ENCODE measurements around the gene CXorf38. TPM values are rescaled to one million over a fixed set of nuclear protein-coding genes. Genes with fewer than 3 reads are reported as not detected.
"Not testable (repeated sequence)": the region's sequence is repeated elsewhere in the genome, so short reads cannot be mapped to it uniquely, and the experiment has no call there.

CXorf38 gene
- total RNA-seq, 4 donors from 2014 or later = 3.6 to 29.1 (median 21.7) TPM

DNA sequence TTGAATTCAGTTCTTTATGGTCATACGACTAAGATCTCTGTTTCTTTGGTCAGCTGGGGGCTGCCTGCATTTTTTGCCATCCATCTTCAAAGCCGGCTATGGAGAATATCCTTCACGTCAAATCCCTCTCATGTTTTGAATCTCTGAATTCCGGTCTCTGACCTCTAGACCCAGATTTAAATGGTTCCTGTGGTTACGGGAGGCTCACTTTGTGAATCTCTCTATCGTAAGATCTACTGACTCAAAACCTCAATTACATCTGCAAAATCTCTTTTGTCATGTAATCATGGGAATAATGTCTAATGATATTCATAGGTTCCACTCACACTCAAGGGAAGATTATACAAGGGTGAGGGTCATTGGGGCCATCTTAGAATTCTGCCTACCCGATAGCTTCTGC lies 29.8 kb downstream of the CXorf38 start:
- Histone ChIP-seq H3K36me3 (no peaks in the 10 kb centered on the region), H3K9me3 (no peaks in the 10 kb centered on the region), H3K27me3 (peaks cover 0 to 6% of the 10 kb centered on the region in 2 donors), H3K4me1 (no peaks in the 10 kb centered on the region), H3K27ac (no peak overlapping the region), H3K4me3 (no peak overlapping the region)
- no peak for DNase-seq
- intact Hi-C loops (cut with DNase I; ENCODE audit: low total_unique reads) = no loop called here
- TF ChIP-seq POLR2A (IDR thresholded peaks at IDR 0.05) = no peak
- no peak for TF ChIP-seq CTCF (IDR thresholded peaks at IDR 0.05)

DNA sequence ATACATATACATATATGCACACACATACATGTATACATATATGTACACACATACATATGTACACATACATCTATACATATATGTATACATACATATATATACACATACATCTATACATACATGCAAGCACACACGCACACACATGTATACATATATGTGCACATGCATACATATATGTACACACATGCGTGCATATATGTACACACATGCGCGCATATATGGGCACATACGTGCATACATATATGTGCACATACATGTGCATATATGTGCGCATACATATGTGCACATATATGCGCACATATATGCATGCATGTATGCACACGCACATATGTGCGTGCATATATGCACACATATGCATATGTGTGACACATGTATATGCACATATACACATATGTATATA lies 31.4 kb downstream of the CXorf38 start:
- Histone ChIP-seq H3K9me3 (no peaks in the 10 kb centered on the region), H3K4me1 (no peaks in the 10 kb centered on the region), H3K27me3 (peaks cover 0 to 6% of the 10 kb centered on the region in 2 donors), H3K4me3 (no peak overlapping the region), H3K36me3 (no peaks in the 10 kb centered on the region), H3K27ac (no peak overlapping the region)
- TF ChIP-seq CTCF (IDR thresholded peaks at IDR 0.05) (no peak), POLR2A (IDR thresholded peaks at IDR 0.05) (no peak)
- intact Hi-C loops (cut with DNase I; ENCODE audit: low total_unique reads) = no loop called here
- DNase-seq = no peak

GRCh38 chrX:40612511-40612910 lies 34.9 kb downstream of the CXorf38 start:
- TF ChIP-seq CTCF (IDR thresholded peaks at IDR 0.05) = no peak
- no peak for TF ChIP-seq POLR2A (IDR thresholded peaks at IDR 0.05)
- Histone ChIP-seq H3K4me3 (no peak overlapping the region), H3K9me3 (no peaks in the 10 kb centered on the region), H3K27ac (no peak overlapping the region), H3K36me3 (no peaks in the 10 kb centered on the region), H3K27me3 (peaks cover 0 to 6% of the 10 kb centered on the region in 2 donors), H3K4me1 (no peaks in the 10 kb centered on the region)
- DNase-seq = no peak
- intact Hi-C loops (cut with DNase I; ENCODE audit: low total_unique reads) = no loop called here

DNA sequence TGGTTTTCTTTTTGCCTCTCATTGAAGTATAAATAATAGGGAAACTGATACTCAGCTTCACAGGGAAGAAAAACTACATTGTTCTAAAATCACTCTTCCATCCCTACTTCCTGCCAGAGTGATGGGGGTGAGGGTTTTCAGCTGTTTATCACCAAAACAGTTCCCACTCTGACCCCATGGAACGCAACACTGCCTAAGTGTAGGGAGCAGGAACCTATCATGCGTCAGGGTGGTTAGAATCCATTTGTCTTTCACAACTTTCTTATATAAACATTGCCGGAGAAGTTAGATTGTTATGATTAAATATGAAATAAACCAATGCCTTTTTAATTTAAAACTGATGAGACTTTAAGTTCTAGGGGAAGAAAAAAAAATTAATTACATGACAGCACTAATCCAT lies 40.0 kb downstream of the CXorf38 start:
- DNase-seq = no peak
- intact Hi-C loops (cut with DNase I; ENCODE audit: low total_unique reads) = no loop called here
- H3K4me1 ChIP-seq = no peaks in the 10 kb centered on the region
- H3K36me3 ChIP-seq = no peaks in the 10 kb centered on the region
- TF ChIP-seq CTCF (IDR thresholded peaks at IDR 0.05) = no peak
- no peaks in the 10 kb centered on the region for H3K9me3 ChIP-seq
- H3K4me3 ChIP-seq = no peak overlapping the region
- H3K27me3 ChIP-seq = no peaks in the 10 kb centered on the region
- no peak overlapping the region for H3K27ac ChIP-seq

GRCh38 chrX:40603446-40603845 lies 43.9 kb downstream of the CXorf38 start:
- no peak overlapping the region for H3K27ac ChIP-seq
- H3K36me3 ChIP-seq = no peaks in the 10 kb centered on the region
- no peak overlapping the region for H3K4me3 ChIP-seq
- TF ChIP-seq POLR2A (IDR thresholded peaks at IDR 0.05) (no peak), CTCF (IDR thresholded peaks at IDR 0.05) (no peak)
- H3K4me1 ChIP-seq = no peaks in the 10 kb centered on the region
- H3K9me3 ChIP-seq = no peaks in the 10 kb centered on the region
- intact Hi-C loops (cut with DNase I; ENCODE audit: low total_unique reads) = no loop called here
- DNase-seq = no peak
- no peaks in the 10 kb centered on the region for H3K27me3 ChIP-seq

DNA sequence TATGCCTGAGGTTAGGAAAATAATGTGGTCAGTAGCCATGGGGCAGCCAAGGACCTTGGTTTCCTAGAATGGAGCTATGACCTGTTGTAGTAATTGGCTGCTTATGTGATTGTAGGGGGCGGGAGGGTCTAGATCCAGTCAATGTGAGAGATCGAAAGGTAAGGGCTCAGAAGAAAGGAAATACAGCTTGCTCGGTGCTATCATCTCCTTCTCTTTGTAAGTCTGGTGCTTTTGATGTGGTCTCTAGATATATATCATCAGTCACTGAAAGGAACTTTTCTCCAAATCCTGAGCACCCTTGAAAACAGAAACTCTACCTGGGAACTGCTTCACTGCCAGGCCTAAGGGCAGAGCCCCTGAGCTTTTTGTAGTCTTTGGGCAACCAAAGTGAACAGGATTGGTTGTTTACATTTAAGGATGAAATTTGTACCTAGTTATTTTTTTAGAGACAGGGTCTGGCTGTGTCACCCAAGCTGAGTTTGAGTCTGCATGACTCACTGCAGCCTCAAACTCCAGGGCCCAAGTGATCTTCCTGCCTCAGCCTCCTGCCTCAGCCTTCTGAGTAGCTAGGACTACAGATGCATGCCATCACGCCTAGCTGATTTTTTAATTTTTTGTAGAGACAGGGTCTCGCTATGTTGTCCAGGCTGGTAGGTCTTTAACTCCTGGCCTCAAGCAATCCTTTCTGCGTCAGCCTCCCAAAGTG lies 57.6 kb downstream of the CXorf38 start:
- H3K9me3 ChIP-seq; H3K27ac ChIP-seq; H3K27me3 ChIP-seq; intact Hi-C loops (cut with DNase I; ENCODE audit: low total_unique reads); DNase-seq; H3K4me3 ChIP-seq; H3K4me1 ChIP-seq; H3K36me3 ChIP-seq: not testable (repeated sequence)

DNA sequence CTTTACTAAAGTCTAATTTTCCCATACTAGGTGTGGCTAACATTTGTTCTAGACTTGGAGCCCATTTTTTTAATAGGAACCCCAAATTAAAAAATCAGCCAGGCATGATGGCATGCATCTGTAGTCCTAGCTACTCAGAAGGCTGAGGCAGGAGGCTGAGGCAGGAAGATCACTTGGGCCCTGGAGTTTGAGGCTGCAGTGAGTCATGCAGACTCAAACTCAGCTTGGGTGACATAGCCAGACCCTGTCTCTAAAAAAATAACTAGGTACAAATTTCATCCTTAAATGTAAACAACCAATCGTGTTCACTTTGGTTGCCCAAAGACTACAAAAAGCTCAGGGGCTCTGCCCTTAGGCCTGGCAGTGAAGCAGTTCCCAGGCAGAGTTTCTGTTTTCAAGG lies 59.7 kb downstream of the CXorf38 start:
- DNase-seq; H3K9me3 ChIP-seq; H3K36me3 ChIP-seq; intact Hi-C loops (cut with DNase I; ENCODE audit: low total_unique reads); H3K4me3 ChIP-seq; H3K4me1 ChIP-seq; H3K27ac ChIP-seq; H3K27me3 ChIP-seq: not testable (repeated sequence)

Measured in uterus (tissue), 4 donors.